A549 (cell line): ENCODE data around the gene FAF1.

ENCODE experiments used
- BHLHE40 ChIP-seq: IDR thresholded peaks from 2 replicates; pipeline ENCODE4 v1.6.1; 2012; ENCODE audit warnings: low read depth, low read length, inconsistent platforms
- EP300 ChIP-seq, 2 experiments: fragments of >200 bp; sonication (Bioruptor Twin); formaldehyde crosslinking; IDR thresholded peaks; 2 replicates in 1 of 2; 3 replicates in 1 of 2; pipeline ENCODE4 v1.6.1; 2016 to 2017
- JUN ChIP-seq, 2 experiments: fragments of >200 bp; sonication (Bioruptor Twin); formaldehyde crosslinking; IDR thresholded peaks; 2 replicates in 1 of 2; 3 replicates in 1 of 2; pipeline ENCODE4 v1.6.1; 2016 to 2017
- KDM1A ChIP-seq: fragments of 200-600 bp; sonication (generic); IDR thresholded peaks from 2 replicates; pipeline ENCODE4 v1.6.1; 2016; ENCODE audit warnings: low read depth, mild to moderate bottlenecking
- MAZ ChIP-seq: fragments of 150-350 bp; IDR thresholded peaks from 2 replicates; pipeline ENCODE4 v1.6.1; 2014; ENCODE audit warnings: antibody characterized with exemption, low read depth, low read length, borderline replicate concordance
- PHF8 ChIP-seq: fragments of 200-600 bp; sonication (generic); IDR thresholded peaks from 2 replicates; pipeline ENCODE4 v1.6.1; 2016; ENCODE audit warnings: low read depth, mild to moderate bottlenecking, antibody characterized with exemption, moderate library complexity, borderline replicate concordance
- POLR2A ChIP-seq: IDR thresholded peaks from 2 replicates; pipeline ENCODE4 v1.6.1; 2012; ENCODE audit warnings: mild to moderate bottlenecking, low read length
- RNF2 ChIP-seq: fragments of 200-600 bp; sonication (generic); IDR thresholded peaks from 2 replicates; pipeline ENCODE4 v1.6.1; 2016; ENCODE audit warnings: low read depth, mild to moderate bottlenecking, antibody characterized with exemption, moderate library complexity, borderline replicate concordance
- TF ChIP-seq, protein P1 (sequence below): fragments of >200 bp; sonication (Bioruptor Twin); formaldehyde crosslinking; IDR thresholded peaks from 3 replicates; pipeline ENCODE4 v1.5.1; 2016
- TF ChIP-seq, protein P2 (sequence below): fragments of >200 bp; sonication (Bioruptor Twin); formaldehyde crosslinking; IDR thresholded peaks from 2 replicates; pipeline ENCODE4 v1.6.1; 2016
- TF ChIP-seq, protein P3 (sequence below): fragments of 150-350 bp; IDR thresholded peaks from 2 replicates; pipeline ENCODE4 v1.6.1; 2014; ENCODE audit warnings: low read depth, mild to moderate bottlenecking, low read length
- TF ChIP-seq, protein P4 (sequence below): fragments of 250-450 bp; sonication (Bioruptor Pico); IDR thresholded peaks from 2 replicates; pipeline ENCODE4 v1.5.0; 2021; ENCODE audit warnings: mild to moderate bottlenecking, moderate library complexity, borderline replicate concordance
- TF ChIP-seq, protein P5 (sequence below): IDR thresholded peaks from 2 replicates; pipeline ENCODE4 v1.6.1; 2012

DNA sequence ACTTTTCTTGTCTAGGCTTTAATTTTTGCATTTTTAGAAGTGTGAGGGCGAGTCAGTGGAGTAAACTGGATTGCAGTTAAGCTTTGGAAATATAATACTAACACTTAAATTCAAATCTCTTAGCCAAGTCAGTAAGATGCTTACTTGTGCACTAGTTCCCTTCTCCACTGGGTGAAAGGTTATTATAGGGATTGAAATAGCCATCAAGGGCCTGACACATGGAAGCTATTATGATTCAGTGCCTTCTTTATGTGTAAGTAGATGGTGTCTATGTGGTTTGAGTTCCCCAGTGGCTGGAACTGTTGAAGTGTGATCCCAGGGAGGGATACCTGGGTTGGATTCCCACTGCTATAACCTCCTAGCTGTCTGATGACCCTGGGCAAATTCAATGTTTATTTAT, 512.1 kb downstream of the FAF1 start:
- TF ChIP-seq PHF8: no peak
- TF ChIP-seq POLR2A: no peak
- TF ChIP-seq, protein P1, sequence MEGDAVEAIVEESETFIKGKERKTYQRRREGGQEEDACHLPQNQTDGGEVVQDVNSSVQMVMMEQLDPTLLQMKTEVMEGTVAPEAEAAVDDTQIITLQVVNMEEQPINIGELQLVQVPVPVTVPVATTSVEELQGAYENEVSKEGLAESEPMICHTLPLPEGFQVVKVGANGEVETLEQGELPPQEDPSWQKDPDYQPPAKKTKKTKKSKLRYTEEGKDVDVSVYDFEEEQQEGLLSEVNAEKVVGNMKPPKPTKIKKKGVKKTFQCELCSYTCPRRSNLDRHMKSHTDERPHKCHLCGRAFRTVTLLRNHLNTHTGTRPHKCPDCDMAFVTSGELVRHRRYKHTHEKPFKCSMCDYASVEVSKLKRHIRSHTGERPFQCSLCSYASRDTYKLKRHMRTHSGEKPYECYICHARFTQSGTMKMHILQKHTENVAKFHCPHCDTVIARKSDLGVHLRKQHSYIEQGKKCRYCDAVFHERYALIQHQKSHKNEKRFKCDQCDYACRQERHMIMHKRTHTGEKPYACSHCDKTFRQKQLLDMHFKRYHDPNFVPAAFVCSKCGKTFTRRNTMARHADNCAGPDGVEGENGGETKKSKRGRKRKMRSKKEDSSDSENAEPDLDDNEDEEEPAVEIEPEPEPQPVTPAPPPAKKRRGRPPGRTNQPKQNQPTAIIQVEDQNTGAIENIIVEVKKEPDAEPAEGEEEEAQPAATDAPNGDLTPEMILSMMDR: no peak
- TF ChIP-seq KDM1A: no peak
- no peak for TF ChIP-seq EP300 (IDR thresholded peaks at IDR 0.05)
- TF ChIP-seq, protein P2, sequence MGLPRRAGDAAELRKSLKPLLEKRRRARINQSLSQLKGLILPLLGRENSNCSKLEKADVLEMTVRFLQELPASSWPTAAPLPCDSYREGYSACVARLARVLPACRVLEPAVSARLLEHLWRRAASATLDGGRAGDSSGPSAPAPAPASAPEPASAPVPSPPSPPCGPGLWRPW: no peak
- TF ChIP-seq, protein P3, sequence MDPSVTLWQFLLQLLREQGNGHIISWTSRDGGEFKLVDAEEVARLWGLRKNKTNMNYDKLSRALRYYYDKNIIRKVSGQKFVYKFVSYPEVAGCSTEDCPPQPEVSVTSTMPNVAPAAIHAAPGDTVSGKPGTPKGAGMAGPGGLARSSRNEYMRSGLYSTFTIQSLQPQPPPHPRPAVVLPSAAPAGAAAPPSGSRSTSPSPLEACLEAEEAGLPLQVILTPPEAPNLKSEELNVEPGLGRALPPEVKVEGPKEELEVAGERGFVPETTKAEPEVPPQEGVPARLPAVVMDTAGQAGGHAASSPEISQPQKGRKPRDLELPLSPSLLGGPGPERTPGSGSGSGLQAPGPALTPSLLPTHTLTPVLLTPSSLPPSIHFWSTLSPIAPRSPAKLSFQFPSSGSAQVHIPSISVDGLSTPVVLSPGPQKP: no peak
- TF ChIP-seq, protein P4, sequence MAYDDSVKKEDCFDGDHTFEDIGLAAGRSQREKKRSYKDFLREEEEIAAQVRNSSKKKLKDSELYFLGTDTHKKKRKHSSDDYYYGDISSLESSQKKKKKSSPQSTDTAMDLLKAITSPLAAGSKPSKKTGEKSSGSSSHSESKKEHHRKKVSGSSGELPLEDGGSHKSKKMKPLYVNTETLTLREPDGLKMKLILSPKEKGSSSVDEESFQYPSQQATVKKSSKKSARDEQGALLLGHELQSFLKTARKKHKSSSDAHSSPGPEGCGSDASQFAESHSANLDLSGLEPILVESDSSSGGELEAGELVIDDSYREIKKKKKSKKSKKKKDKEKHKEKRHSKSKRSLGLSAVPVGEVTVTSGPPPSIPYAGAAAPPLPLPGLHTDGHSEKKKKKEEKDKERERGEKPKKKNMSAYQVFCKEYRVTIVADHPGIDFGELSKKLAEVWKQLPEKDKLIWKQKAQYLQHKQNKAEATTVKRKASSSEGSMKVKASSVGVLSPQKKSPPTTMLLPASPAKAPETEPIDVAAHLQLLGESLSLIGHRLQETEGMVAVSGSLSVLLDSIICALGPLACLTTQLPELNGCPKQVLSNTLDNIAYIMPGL (CRISPR knock-in tag): no peak
- no peak for TF ChIP-seq MAZ
- no peak for TF ChIP-seq BHLHE40
- TF ChIP-seq JUN (IDR thresholded peaks at IDR 0.05): no peak
- TF ChIP-seq RNF2: no peak
- TF ChIP-seq, protein P5, sequence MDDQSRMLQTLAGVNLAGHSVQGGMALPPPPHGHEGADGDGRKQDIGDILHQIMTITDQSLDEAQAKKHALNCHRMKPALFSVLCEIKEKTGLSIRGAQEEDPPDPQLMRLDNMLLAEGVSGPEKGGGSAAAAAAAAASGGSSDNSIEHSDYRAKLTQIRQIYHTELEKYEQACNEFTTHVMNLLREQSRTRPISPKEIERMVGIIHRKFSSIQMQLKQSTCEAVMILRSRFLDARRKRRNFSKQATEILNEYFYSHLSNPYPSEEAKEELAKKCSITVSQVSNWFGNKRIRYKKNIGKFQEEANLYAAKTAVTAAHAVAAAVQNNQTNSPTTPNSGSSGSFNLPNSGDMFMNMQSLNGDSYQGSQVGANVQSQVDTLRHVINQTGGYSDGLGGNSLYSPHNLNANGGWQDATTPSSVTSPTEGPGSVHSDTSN: no peak
